ENCODE results near the gene VMP1.

VMP1 gene

DNA sequence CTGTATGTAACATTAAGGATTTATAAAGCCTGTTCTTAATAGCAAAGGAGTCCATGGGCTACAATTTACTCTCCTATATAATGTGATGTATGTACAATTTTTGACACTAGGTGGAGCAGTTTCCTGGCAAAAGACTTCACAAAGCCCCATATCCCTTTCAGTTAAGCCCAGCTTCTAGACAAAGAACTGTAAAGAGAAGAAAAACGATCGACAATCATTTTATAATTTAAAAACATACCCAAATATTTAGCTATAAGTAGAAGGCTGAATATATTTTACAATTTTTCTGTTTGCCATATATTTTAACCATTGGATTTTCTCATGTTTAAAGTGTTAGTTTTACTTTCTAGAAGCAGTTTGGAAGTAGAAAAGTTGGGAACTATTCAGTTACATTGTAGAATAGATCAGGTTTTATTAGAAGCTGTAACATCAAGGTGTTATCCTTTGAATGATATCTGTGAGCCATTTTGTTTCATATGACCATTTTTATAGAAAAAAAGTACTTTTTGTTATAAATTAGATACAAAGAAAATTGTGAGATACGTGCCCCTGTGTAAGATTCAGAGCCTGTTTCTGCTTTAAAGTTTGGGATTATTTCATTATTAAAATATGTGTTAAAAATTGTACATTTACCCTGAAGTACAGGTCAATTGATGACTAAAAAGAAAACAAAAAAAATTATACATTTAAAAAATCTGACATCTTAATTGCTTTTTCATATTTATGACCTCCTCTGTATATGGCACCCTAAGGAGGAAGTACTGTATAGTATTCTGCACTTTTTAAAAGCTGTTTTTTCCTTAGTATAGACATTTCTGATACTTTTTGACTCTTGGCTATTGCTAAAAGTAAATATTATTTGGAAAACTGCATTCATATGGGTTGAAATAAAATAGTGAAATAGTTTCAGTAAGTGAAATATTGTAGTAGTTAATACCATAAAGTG lies 46.3 kb downstream of the VMP1 start:
- TF ChIP-seq, protein P1, sequence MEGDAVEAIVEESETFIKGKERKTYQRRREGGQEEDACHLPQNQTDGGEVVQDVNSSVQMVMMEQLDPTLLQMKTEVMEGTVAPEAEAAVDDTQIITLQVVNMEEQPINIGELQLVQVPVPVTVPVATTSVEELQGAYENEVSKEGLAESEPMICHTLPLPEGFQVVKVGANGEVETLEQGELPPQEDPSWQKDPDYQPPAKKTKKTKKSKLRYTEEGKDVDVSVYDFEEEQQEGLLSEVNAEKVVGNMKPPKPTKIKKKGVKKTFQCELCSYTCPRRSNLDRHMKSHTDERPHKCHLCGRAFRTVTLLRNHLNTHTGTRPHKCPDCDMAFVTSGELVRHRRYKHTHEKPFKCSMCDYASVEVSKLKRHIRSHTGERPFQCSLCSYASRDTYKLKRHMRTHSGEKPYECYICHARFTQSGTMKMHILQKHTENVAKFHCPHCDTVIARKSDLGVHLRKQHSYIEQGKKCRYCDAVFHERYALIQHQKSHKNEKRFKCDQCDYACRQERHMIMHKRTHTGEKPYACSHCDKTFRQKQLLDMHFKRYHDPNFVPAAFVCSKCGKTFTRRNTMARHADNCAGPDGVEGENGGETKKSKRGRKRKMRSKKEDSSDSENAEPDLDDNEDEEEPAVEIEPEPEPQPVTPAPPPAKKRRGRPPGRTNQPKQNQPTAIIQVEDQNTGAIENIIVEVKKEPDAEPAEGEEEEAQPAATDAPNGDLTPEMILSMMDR (IDR thresholded peaks at IDR 0.05) = peak; percentile 68

DNA sequence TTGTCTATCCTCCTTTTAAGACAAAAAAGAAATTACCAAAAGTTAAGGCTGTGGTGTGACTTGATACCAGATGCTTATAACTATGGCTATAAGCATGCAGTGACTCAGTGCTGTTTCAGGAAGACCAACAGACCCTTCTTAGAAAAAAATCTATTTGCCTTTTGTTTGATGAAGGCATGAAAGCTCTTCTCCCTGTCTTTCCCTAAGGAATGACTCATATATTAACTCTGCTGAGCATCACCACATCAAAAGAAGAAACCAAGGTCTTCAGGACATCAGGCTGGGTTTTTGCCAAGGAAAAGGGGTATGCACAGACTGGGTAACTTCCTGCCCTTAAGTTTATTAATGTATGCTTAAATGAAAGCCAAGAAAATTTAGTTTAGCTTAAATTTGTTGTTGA lies 47.1 kb downstream of the VMP1 start:
- TF ChIP-seq, protein P1 (IDR thresholded peaks at IDR 0.05) = no peak

DNA sequence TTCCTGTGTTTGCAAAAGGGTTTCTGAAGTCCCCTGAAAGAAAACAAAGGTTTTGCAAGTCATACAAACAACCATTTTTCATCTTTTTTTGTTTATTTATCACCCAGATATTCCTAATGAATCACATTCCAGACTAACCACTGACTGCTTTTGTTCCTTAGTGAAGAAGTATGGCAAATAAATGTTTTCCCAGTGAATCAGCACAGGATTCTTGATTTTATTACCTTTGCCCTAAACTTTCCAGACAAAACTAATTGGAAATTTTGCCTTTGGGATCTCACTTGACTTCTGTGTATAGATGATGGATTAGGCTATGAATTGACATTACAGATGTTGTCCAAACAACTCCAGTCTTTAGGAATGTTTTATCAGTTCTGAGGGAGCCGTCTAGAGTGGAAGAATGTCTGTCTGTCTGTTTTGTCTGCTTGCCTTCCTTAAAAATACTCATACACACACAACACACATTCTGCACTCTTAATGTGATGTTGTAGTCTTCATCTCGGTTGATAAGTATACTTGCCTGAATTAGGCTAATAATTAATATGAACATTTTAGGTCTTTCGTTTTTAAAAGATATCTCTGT lies 48.9 kb downstream of the VMP1 start:
- TF ChIP-seq, protein P1 (IDR thresholded peaks at IDR 0.05) = no peak

DNA sequence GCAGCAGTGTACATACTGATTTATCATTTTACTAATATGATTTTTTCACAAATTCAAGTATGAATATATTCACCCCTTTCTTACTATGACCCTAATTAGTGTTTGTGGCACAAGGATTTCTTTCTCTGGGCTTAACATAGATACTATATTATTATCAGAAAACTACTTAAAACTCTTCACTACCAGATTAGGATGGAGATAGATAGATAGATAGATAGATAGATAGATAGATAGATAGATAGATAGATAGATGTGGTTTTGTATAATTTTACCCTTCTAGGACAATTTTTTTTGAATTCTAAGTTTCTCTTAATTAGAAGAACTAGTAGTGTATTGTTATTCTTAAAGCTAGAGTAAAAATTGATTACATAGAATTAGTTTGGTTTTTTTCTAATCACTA lies 49.6 kb downstream of the VMP1 start:
- TF ChIP-seq, protein P1 (IDR thresholded peaks at IDR 0.05) = no peak

DNA sequence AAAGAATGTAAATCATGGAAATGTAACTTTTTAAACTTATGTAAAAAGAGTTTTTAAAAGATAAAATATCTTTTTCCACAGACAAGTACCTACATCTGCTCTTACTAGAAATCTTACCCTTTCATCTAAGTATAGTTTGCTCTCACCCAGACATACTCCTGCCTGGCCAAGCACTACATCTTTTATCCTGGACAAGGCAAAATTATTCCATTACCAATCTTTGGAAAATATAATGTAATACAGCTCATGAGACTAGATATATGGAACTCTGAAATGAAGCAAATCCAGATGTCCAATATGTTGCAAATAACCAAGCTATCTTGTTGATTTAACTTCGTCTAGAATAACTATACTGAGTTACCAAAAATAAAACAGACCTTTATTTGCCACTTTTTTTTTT lies 50.0 kb downstream of the VMP1 start:
- TF ChIP-seq, protein P1 (IDR thresholded peaks at IDR 0.05) = no peak

DNA sequence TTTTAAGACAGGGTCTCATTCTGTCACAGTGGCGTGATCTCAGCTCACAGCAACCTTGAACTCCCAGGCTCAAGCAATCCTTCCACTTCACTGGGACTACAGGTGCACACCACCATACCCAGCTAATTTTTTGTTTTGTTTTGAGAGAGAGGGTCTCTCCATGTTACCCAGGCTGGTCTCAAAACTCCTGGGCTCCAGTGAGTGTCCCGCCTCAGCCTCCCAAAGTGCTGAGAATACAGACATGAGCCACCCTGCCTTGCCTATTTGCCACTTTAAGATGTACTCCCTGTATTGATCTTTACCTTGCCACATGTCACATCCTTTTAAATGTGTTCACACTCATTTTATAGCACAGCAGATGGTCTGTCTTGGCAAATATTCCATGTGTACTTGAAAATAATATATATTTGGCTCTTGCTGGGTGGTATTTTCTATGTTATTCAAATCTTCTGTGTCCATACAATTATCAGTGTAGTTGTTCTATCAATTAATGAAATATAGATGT lies 50.5 kb downstream of the VMP1 start:
- TF ChIP-seq, protein P1 (IDR thresholded peaks at IDR 0.05) = no peak

DNA sequence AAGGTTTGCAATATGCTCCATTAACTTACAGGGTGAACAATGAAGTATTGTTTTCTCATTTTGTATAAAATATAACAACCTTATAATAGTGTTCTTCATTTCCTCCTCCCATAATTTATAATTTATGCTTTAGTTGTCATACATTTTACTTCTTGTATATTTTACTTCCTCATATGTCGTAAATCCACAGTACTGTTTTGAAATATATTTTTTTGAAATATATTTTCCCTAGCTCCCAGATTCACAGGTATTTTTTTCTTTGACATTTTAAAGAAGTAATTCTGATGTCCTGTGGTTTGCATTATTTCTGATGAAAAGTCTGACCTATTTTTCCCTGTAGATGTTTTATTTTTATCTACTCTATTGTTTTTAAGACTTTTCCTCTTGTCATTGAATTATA lies 52.7 kb downstream of the VMP1 start:
- TF ChIP-seq, protein P1 (IDR thresholded peaks at IDR 0.05) = no peak

Data from LNCAP (cell line).